GM20000 (cell line): ENCODE results near the gene C3orf20.

ENCODE experiments used
- DNase-seq: peaks from one replicate; pipeline ENCODE4 v3.0.0; 2012; ENCODE audit warnings: low spot score
- TF ChIP-seq, protein P1 (sequence below): IDR thresholded peaks from 2 replicates; pipeline ENCODE4 v1.5.1; 2012; ENCODE audit warnings: mild to moderate bottlenecking, control low read depth; ENCODE audit errors: extremely low read depth, missing control alignments

The C3orf20 gene

GRCh38 chr3:14810801-14811661 is 136.1 kb downstream of the C3orf20 start:
- DNase-seq, result no peak
- TF ChIP-seq, protein P1, sequence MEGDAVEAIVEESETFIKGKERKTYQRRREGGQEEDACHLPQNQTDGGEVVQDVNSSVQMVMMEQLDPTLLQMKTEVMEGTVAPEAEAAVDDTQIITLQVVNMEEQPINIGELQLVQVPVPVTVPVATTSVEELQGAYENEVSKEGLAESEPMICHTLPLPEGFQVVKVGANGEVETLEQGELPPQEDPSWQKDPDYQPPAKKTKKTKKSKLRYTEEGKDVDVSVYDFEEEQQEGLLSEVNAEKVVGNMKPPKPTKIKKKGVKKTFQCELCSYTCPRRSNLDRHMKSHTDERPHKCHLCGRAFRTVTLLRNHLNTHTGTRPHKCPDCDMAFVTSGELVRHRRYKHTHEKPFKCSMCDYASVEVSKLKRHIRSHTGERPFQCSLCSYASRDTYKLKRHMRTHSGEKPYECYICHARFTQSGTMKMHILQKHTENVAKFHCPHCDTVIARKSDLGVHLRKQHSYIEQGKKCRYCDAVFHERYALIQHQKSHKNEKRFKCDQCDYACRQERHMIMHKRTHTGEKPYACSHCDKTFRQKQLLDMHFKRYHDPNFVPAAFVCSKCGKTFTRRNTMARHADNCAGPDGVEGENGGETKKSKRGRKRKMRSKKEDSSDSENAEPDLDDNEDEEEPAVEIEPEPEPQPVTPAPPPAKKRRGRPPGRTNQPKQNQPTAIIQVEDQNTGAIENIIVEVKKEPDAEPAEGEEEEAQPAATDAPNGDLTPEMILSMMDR, result no peak

DNA sequence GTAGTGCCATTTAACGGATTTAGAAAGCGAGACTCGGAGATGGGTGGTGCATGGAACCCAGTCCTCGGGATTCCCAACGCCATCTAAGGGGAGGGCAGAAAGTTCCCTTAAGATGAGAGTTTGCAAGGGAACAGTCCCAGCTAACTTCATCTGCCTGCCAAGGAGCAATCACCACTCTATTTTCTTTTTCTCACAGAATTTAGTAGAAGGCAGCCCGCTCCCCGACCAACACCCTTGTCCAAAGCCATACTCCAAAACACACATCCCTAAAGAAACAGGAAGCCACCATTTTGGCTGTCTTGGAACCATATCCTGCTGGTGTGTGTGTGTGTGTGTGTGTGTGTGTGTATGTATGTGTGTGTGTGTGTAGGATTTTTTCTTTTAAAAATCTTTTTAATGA is 136.7 kb downstream of the C3orf20 start:
- TF ChIP-seq, protein P1, result no peak

DNA sequence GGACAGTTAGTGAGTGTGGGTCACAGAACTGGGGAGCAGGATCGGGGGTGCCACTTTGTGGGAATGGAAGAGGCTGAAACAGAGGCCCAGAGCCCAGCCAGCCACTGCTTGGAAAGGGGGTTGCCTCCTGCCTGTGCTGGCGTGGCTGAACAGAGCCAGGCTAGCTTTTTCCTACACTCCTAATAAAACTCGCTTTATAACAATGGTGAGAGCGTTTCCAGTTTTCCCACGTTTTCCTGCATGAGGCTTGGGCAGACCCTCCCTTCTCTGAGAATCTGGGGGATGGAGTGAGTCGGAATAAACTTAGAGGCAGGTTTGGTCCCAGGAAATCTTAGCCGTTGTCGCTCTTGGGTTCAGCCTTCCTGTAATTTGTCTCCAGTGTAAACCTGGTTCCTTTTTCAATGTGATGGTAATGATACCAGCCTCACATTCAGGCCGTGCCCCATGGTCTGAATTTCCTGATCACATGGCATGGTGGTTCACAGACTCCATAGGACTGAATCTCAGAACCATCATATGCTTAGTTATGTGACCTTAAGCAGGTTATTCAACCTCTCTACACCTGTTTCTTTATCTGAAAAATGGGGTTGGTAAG is 137.4 kb downstream of the C3orf20 start:
- TF ChIP-seq, protein P1, result no peak
- DNase-seq, result no peak

More for the DNA sequence above, 136.7 kb downstream of the C3orf20 start:
- DNase-seq, result no peak

DNA sequence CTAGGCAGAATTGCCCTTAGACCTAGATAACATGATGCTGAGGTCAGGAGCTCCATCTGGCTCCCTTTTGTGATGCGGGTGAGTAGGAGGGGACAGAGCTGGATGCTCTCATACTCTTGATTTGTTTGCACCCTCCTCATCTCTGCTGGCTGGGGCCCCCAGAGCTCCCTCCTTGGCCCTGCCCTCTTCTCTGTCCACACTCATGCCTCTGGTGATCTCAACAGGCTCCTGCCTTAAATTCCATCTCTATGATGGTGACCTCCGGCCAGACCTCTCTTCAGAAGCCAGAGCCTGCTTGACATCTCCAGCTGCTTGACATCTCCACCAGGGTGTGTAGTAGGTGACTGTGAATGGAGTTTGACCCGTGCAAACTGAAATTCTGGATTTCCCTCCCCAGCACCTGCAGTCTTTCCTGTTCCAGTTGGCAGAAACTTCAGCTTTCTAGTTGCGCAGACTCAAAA is 139.5 kb downstream of the C3orf20 start:
- TF ChIP-seq, protein P1, result no peak
- no peak for DNase-seq

DNA sequence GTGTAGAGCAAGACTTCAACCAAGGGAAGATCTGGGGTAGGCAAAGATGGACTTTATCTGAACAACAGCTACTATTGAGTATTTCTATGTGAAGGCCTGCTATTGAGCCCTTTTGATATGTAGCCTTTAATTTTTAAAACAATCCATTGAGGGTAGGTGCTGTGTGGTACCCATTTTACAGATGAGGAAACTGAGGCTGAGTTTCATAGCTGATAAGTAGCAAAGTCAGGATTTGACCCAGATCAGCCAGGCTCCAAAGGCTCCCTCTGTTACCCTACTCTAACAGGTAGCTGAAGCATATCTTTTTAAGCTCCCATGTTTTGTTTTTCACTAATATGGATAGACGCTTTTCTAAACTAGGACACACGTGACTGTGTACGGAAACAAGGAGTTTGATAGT is 141.4 kb downstream of the C3orf20 start:
- no peak for DNase-seq
- TF ChIP-seq, protein P1, result no peak

GRCh38 chr3:14818804-14819500 is 144.0 kb downstream of the C3orf20 start, which contains the start of gene FGD5:
Gene FGD5, plus strand, starts transcription at chr3:14818962. Its CDS starts 110 bp downstream, at chr3:14819072.
- DNase-seq, result no peak
- TF ChIP-seq, protein P1, result no peak

- DNase-seq, result no peak
- TF ChIP-seq, protein P1, result no peak
Measured at GRCh38 chr3:14819671-14820070, 144.7 kb downstream of the C3orf20 start.
